Measurements from ENCODE around the gene PVR. TPM values are rescaled to one million over a fixed set of nuclear protein-coding genes. Genes with fewer than 3 reads are reported as not detected.

The PVR gene
- total RNA-seq, 6 experiments from 2014 or later: 45.9 to 76.2 (median 54.3) TPM

GRCh38 chr19:44690131-44690440, 46.4 kb downstream of the PVR start:
- Mint-ChIP-seq H3K27me3 (ENCODE audit: insufficient read depth) (peaks cover 4% of the 10 kb centered on the region; the same call in 1 of the 2 replicates), H3K4me1 (ENCODE audit: low read depth) (peaks cover 43% of the 10 kb centered on the region), H3K27ac (no peak overlapping the region), H3K36me3 (ENCODE audit: low read depth) (no peaks in the 10 kb centered on the region), H3K4me3 (no peak overlapping the region), H3K9me3 (peaks cover 2% of the 10 kb centered on the region; the same call in 1 of the 2 replicates)
- no peak for DNase-seq
- TF ChIP-seq CTCF (IDR thresholded peaks at IDR 0.05): no peak

DNA sequence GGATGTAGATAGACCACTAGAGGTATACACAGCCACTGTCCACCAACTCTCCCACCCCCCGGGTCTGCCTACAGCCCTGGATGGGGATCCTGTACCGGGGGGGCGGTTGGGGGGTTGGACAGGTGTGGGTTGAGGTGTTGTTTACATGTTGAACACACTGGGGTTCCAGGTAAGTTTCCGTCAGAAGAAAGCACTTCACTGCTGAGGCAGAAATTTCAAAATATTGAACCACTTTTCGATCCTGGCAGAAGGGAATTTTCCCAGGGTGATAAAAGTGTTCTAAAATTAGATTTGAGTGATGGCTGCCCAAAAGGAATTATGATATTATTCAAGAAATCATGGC, 48.6 kb downstream of the PVR start:
- Mint-ChIP-seq H3K9me3 (no peaks in the 10 kb centered on the region), H3K36me3 (ENCODE audit: low read depth) (no peaks in the 10 kb centered on the region), H3K4me1 (ENCODE audit: low read depth) (peaks cover 23% of the 10 kb centered on the region), H3K27ac (peak overlapping the region; percentile 89; the same call in 1 of the 2 replicates), H3K27me3 (ENCODE audit: insufficient read depth) (no peaks in the 10 kb centered on the region; the same call in 1 of the 2 replicates), H3K4me3 (no peak overlapping the region)
- no peak for TF ChIP-seq CTCF (IDR thresholded peaks at IDR 0.05)
- no peak for DNase-seq

DNA sequence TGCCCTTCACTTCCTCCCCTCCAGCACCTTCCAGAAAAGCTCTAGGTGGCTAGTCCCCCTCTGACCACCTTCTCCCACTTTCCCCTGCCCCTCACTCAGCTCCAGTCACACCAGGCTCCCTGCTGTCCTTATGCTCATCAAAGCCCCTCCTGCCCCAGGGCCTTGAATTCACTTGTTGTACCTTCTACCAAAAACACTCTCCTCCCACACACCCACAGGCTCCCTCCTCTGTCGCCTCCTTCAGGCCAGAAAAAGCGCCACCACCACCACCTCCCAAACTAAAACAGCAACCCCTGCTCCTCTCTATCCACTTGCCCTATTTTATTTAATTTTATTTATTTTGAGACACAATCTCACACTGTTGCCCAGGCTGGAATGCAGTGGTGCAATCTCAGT, 50.5 kb downstream of the PVR start:
- H3K4me1 Mint-ChIP-seq (ENCODE audit: low read depth): peaks cover 19% of the 10 kb centered on the region
- no peaks in the 10 kb centered on the region for H3K36me3 Mint-ChIP-seq (ENCODE audit: low read depth)
- no peak overlapping the region for H3K27ac Mint-ChIP-seq
- H3K27me3 Mint-ChIP-seq (ENCODE audit: insufficient read depth): no peaks in the 10 kb centered on the region; the same call in 1 of the 2 replicates
- no peak overlapping the region for H3K4me3 Mint-ChIP-seq
- no peaks in the 10 kb centered on the region for H3K9me3 Mint-ChIP-seq
- no peak for DNase-seq
- TF ChIP-seq CTCF (IDR thresholded peaks at IDR 0.05): peak; percentile 65

GRCh38 chr19:44696939-44697669, 53.4 kb downstream of the PVR start:
- Mint-ChIP-seq H3K36me3 (ENCODE audit: low read depth) (no peaks in the 10 kb centered on the region), H3K27me3 (ENCODE audit: insufficient read depth) (no peaks in the 10 kb centered on the region; the same call in 1 of the 2 replicates), H3K4me3 (no peak overlapping the region), H3K27ac (no peak overlapping the region), H3K9me3 (no peaks in the 10 kb centered on the region), H3K4me1 (ENCODE audit: low read depth) (peaks cover 9% of the 10 kb centered on the region)
- no peak for TF ChIP-seq CTCF (IDR thresholded peaks at IDR 0.05)
- no peak for DNase-seq

- Mint-ChIP-seq H3K36me3 (ENCODE audit: low read depth) (no peaks in the 10 kb centered on the region), H3K9me3 (no peaks in the 10 kb centered on the region), H3K27me3 (ENCODE audit: insufficient read depth) (no peaks in the 10 kb centered on the region; the same call in 1 of the 2 replicates), H3K27ac (no peak overlapping the region), H3K4me3 (no peak overlapping the region), H3K4me1 (ENCODE audit: low read depth) (peaks cover 4% of the 10 kb centered on the region)
- TF ChIP-seq CTCF (IDR thresholded peaks at IDR 0.05): no peak
- no peak for DNase-seq
Observed at GRCh38 chr19:44697670-44698034, 53.9 kb downstream of the PVR start.

Measured in HFFc6 (cell line).